K562 (cell line): ENCODE measurements around the gene ZMIZ1. TPM values are rescaled to one million over a fixed set of nuclear protein-coding genes. Genes with fewer than 3 reads are reported as not detected.

Source experiments
- BRD4 ChIP-seq: fragments of 200-600 bp; sonication (generic); IDR thresholded peaks from 2 replicates; pipeline ENCODE4 v1.6.1; 2017; ENCODE audit warnings: inconsistent platforms
- ERF ChIP-seq: fragments of 450-650 bp; formaldehyde crosslinking; IDR thresholded peaks from 2 replicates; pipeline ENCODE4 v1.4.0; 2020; ENCODE audit warnings: mild to moderate bottlenecking, mixed read lengths
- ETV1 ChIP-seq: fragments of 450-650 bp; conservative IDR thresholded peaks from 2 replicates; pipeline ENCODE4 v1.6.1; 2016; ENCODE audit warnings: missing genetic modification characterization, control low read depth, low read depth, missing compliant biosample characterization
- ETV5 ChIP-seq: sonication (generic); formaldehyde crosslinking; IDR thresholded peaks from 2 replicates; pipeline ENCODE4 v1.4.0; 2020; ENCODE audit warnings: low read depth, mild to moderate bottlenecking, missing genetic modification reagents
- FOXA1 ChIP-seq: fragments of 450-650 bp; IDR thresholded peaks from 2 replicates; pipeline ENCODE4 v1.6.1; 2016; ENCODE audit warnings: mild to moderate bottlenecking, borderline replicate concordance
- KDM5B ChIP-seq: fragments of 200-600 bp; sonication (generic); IDR thresholded peaks from 2 replicates; pipeline ENCODE4 v1.6.1; 2012; ENCODE audit warnings: low read depth, mild to moderate bottlenecking, moderate library complexity, low read length, control low read depth, inconsistent platforms; ENCODE audit not compliant: insufficient replicate concordance
- PHB ChIP-seq: fragments of 250-450 bp; sonication (Bioruptor Pico); IDR thresholded peaks from 2 replicates; pipeline ENCODE4 v1.5.0; 2021
- POLR2G ChIP-seq: fragments of 200-400 bp; formaldehyde crosslinking; IDR thresholded peaks from 2 replicates; pipeline ENCODE4 v1.6.1; 2017; ENCODE audit warnings: low read depth, mild to moderate bottlenecking, antibody characterized with exemption, low read length, moderate library complexity
- RBM39 ChIP-seq: fragments of 200-400 bp; formaldehyde crosslinking; optimal IDR thresholded peaks from 2 replicates; pipeline ENCODE3; 2018; ENCODE audit warnings: low read depth, low read length
- SIX5 ChIP-seq, 2 experiments: IDR thresholded peaks; 2 replicates each; pipeline ENCODE4 v1.6.1; 2011; ENCODE audit warnings: low read length in 2 of 2, borderline replicate concordance in 1 of 2, low read depth in 1 of 2, mild to moderate bottlenecking in 1 of 2, moderate library complexity in 1 of 2; ENCODE audit not compliant: insufficient read depth in 1 of 2
- SRSF3 ChIP-seq: fragments of 200-400 bp; formaldehyde crosslinking; IDR thresholded peaks from 2 replicates; pipeline ENCODE4 v1.6.1; 2016; ENCODE audit warnings: mild to moderate bottlenecking, low read length, moderate library complexity; ENCODE audit not compliant: insufficient read depth
- STAT6 ChIP-seq: sonication (generic); formaldehyde crosslinking; IDR thresholded peaks from 2 replicates; pipeline ENCODE4 v1.8.1; 2023; ENCODE audit warnings: mild to moderate bottlenecking, missing genetic modification reagents
- TCF7 ChIP-seq: sonication (generic); IDR thresholded peaks from 2 replicates; pipeline ENCODE4 v1.6.1; 2016; ENCODE audit warnings: antibody characterized with exemption, borderline replicate concordance
- TEAD4 ChIP-seq, 2 experiments: sonication (generic) in 1 of 2; formaldehyde crosslinking in 1 of 2; IDR thresholded peaks; 2 replicates each; pipeline versions ENCODE4 v1.6.1 to v1.8.0; 2012 to 2022; ENCODE audit warnings: borderline replicate concordance in 1 of 2, inconsistent platforms in 1 of 2, low read length in 1 of 2, mild to moderate bottlenecking in 1 of 2, missing genetic modification reagents in 1 of 2
- TFAM ChIP-seq: fragments of 250-450 bp; sonication (Bioruptor Pico); conservative IDR thresholded peaks from 2 replicates; pipeline ENCODE4 v1.5.0; 2021; ENCODE audit warnings: mild to moderate bottlenecking, moderate library complexity
- ZBTB7A ChIP-seq: IDR thresholded peaks from 2 replicates; pipeline ENCODE4 v1.6.1; 2011; ENCODE audit warnings: low read depth, mild to moderate bottlenecking, low read length, moderate library complexity, borderline replicate concordance; ENCODE audit not compliant: control insufficient read depth
- ZNF143 ChIP-seq: sonication (generic); formaldehyde crosslinking; IDR thresholded peaks from 2 replicates; pipeline ENCODE4 v1.9.0; 2022; ENCODE audit warnings: mild to moderate bottlenecking, missing genetic modification reagents
- ZNF146 ChIP-seq: IDR thresholded peaks from one replicate; pipeline ENCODE4 v1.6.1; 2018; ENCODE audit warnings: missing compliant biosample characterization; ENCODE audit not compliant: unreplicated experiment
- ZNF212 ChIP-seq: fragments of 450-650 bp; formaldehyde crosslinking; IDR thresholded peaks from 2 replicates; pipeline ENCODE4 v1.4.0; 2020; ENCODE audit warnings: mild to moderate bottlenecking
- ZNF41 ChIP-seq: fragments of 250-450 bp; sonication (Bioruptor Pico); conservative IDR thresholded peaks from 2 replicates; pipeline ENCODE4 v1.4.0; 2020; ENCODE audit warnings: mild to moderate bottlenecking
- ZNF449 ChIP-seq: fragments of 250-450 bp; sonication (Bioruptor Pico); IDR thresholded peaks from 2 replicates; pipeline ENCODE4 v1.8.0; 2022; ENCODE audit warnings: moderate library complexity, mild to moderate bottlenecking, inconsistent platforms
- ZNF511 ChIP-seq: sonication (generic); formaldehyde crosslinking; IDR thresholded peaks from 2 replicates; pipeline ENCODE4 v1.8.0; 2022; ENCODE audit warnings: mild to moderate bottlenecking, missing genetic modification reagents
- ZNF655 ChIP-seq: fragments of 250-450 bp; sonication (Bioruptor Pico); IDR thresholded peaks from 2 replicates; pipeline ENCODE4 v1.5.0; 2021
- ZNF766 ChIP-seq: fragments of 200-800 bp; sonication (Bioruptor generic); conservative IDR thresholded peaks from 2 replicates; pipeline ENCODE4 v1.6.1; 2016; ENCODE audit warnings: missing genetic modification characterization, missing compliant biosample characterization
- polyA plus RNA-seq, 8 experiments: library from polyadenylated mRNA; depleted of rRNA in 4 of 8; stranded (reverse) in 5 of 8; unstranded in 3 of 8; fragments of >200 nt; fragmentation: Nextera tagmentation in 2 of 8; fragmentation: Illumina TruSeq in 1 of 8; extraction: Ambion mirVana in 2 of 8; extraction: Trizol in 1 of 8; gene quantifications; 2 replicates each; pipeline versions ENCODE4 v1.2.1 to v1.2.3, GENCODE V29; 2011 to 2014; ENCODE audit warnings: inconsistent platforms in 1 of 8, missing spikeins in 1 of 8
- total RNA-seq, 7 experiments: library from RNA; depleted of rRNA in 6 of 7; stranded (reverse); fragments of >200 nt in 6 of 7; fragmentation: Illumina TruSeq in 2 of 7; extraction: Trizol in 2 of 7; gene quantifications; 2 replicates each; pipeline versions ENCODE4 v1.2.1 to v1.2.3, GENCODE V29; 2011 to 2021; ENCODE audit warnings: low replicate concordance in 1 of 7

The ZMIZ1 gene
- total and polyA plus RNA-seq, 9 of the 15 experiments (the other 6 are each of a cell fraction or from before 2014, with no cell fraction given) = 1.0 to 37.3 (median 4.3) TPM

GRCh38 chr10:79038841-79039201, 29.9 kb upstream of the ZMIZ1 start (continued):
- TF ChIP-seq ZNF449 (CRISPR knock-in tag) (no peak), BRD4 (no peak), ZNF146 (CRISPR knock-in tag) (no peak), ZBTB7A (0 out of 2 replicates have a peak, but pooled peaks have one; percentile 30), ZNF766 (CRISPR knock-in tag) (no peak), RBM39 (no peak), TCF7 (no peak), TEAD4 (IDR thresholded peaks at IDR 0.05; ENCODE audit: low read length) (no peak), TEAD4 (CRISPR knock-in tag; IDR thresholded peaks at IDR 0.05; ENCODE audit: borderline replicate concordance) (no peak), POLR2G (no peak), ETV1 (tag) (no peak), ERF (CRISPR knock-in tag) (no peak), KDM5B (no peak), ZNF655 (no peak), SRSF3 (no peak), TFAM (CRISPR knock-in tag) (no peak), ZNF212 (CRISPR knock-in tag) (no peak), ZNF143 (CRISPR knock-in tag) (no peak), PHB (CRISPR knock-in tag) (no peak), ETV5 (no peak), FOXA1 (no peak), STAT6 (no peak), SIX5 (IDR thresholded peaks at IDR 0.05; ENCODE audit: borderline replicate concordance in 1 of 2, insufficient read depth in 1 of 2, low read depth in 1 of 2, low read length in 2 of 2) (no peak; a peak in 1 of 4 replicates), ZNF41 (no peak), ZNF511 (CRISPR knock-in tag) (no peak)
